ENCODE data around the gene MRPS26. TPM values are rescaled to one million over a fixed set of nuclear protein-coding genes. Genes with fewer than 3 reads are reported as not detected.

Gene MRPS26
- total and polyA plus RNA-seq, 2 of the 13 experiments (the other 11 are each of a cell fraction or from before 2014, with no cell fraction given) = 89.8 to 187 TPM

DNA sequence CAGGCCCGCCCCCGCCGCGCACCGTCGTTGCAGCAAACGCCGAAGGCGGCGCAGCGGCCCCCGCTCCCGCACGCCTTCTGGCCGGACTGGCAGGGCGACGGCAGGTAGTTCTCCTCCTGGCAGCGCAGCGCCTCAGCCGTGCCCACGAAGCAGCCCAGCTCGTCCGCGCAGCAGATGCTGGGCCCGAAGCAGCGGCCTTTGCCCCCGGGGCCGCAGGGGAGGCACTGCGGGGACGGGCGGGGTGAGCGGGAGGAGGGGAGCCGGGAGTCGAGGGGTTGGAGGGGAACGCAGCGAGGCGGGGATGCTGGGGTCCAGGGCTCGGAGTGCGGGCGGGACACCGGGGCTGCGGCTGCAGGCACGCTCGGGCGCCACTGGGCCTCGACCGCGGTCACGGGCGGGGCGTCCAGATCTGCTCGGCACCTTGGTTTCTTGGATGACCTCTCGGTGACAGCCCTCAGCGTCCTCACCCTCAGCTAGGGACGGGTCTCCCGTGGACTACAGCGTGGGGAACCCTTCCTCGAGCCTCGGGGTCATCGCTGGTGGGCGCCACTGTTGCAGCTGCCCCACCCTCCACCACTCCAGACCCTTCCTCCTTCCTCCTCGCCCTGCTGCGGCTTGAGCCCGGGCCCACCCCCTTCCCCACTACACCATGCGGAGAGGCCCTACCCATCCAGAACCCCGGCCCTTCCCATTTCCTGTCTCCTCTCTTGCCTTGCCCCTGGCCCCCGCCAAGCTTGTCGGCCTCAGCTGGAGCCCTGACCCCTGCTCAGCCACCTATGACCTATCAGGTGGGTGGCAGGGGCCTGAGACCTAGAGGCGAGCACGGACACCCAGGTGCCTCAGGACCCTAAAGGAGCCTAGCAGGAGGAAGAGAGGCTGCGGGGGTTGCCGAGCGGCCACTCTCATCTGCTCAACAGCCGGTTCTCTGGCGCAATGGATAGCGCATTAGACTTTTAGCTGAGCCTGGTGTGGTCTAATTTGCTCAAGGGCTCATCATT, 37.4 kb downstream of the MRPS26 start (continued):
- no peak for TF ChIP-seq REST (IDR thresholded peaks at IDR 0.05; ENCODE audit: borderline replicate concordance in 1 of 2, low read depth in 1 of 2, low read length in 2 of 2)
- TF ChIP-seq ZUFSP (CRISPR knock-in tag; IDR thresholded peaks at IDR 0.05; ENCODE audit: borderline replicate concordance) = no peak
- TF ChIP-seq CENPT (CRISPR knock-in tag; IDR thresholded peaks at IDR 0.05; ENCODE audit: low read depth) = no peak
- TF ChIP-seq GZF1 (CRISPR knock-in tag; IDR thresholded peaks at IDR 0.05) = no peak
- no peak for TF ChIP-seq ARNT (IDR thresholded peaks at IDR 0.05)
- peak; percentile 17; the same call in 1 of the 2 replicates for TF ChIP-seq NRL (CRISPR knock-in tag; IDR thresholded peaks at IDR 0.05; ENCODE audit: borderline replicate concordance)
- TF ChIP-seq, protein P1, sequence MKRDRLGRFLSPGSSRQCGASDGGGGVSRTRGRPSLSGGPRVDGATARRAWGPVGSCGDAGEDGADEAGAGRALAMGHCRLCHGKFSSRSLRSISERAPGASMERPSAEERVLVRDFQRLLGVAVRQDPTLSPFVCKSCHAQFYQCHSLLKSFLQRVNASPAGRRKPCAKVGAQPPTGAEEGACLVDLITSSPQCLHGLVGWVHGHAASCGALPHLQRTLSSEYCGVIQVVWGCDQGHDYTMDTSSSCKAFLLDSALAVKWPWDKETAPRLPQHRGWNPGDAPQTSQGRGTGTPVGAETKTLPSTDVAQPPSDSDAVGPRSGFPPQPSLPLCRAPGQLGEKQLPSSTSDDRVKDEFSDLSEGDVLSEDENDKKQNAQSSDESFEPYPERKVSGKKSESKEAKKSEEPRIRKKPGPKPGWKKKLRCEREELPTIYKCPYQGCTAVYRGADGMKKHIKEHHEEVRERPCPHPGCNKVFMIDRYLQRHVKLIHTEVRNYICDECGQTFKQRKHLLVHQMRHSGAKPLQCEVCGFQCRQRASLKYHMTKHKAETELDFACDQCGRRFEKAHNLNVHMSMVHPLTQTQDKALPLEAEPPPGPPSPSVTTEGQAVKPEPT (CRISPR knock-in tag; IDR thresholded peaks at IDR 0.05; ENCODE audit: low read depth) = 0 out of 2 replicates have a peak, but pooled peaks have one; percentile 36
- TF ChIP-seq, protein P2, sequence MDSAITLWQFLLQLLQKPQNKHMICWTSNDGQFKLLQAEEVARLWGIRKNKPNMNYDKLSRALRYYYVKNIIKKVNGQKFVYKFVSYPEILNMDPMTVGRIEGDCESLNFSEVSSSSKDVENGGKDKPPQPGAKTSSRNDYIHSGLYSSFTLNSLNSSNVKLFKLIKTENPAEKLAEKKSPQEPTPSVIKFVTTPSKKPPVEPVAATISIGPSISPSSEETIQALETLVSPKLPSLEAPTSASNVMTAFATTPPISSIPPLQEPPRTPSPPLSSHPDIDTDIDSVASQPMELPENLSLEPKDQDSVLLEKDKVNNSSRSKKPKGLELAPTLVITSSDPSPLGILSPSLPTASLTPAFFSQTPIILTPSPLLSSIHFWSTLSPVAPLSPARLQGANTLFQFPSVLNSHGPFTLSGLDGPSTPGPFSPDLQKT (CRISPR knock-in tag; IDR thresholded peaks at IDR 0.05; ENCODE audit: borderline replicate concordance) = no peak
- TF ChIP-seq ZBTB8A (CRISPR knock-in tag; IDR thresholded peaks at IDR 0.05; ENCODE audit: borderline replicate concordance, low read depth) = no peak
- TF ChIP-seq TSC22D2 (CRISPR knock-in tag; IDR thresholded peaks at IDR 0.05; ENCODE audit: borderline replicate concordance) = no peak
- TF ChIP-seq, protein P3, sequence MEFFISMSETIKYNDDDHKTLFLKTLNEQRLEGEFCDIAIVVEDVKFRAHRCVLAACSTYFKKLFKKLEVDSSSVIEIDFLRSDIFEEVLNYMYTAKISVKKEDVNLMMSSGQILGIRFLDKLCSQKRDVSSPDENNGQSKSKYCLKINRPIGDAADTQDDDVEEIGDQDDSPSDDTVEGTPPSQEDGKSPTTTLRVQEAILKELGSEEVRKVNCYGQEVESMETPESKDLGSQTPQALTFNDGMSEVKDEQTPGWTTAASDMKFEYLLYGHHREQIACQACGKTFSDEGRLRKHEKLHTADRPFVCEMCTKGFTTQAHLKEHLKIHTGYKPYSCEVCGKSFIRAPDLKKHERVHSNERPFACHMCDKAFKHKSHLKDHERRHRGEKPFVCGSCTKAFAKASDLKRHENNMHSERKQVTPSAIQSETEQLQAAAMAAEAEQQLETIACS (CRISPR knock-in tag; IDR thresholded peaks at IDR 0.05) = no peak
